ENCODE measurements around the gene TMEM161A.

TMEM161A gene

GRCh38 chr19:19145281-19145680, 7.0 kb upstream of the TMEM161A start:
- Histone ChIP-seq H3K9ac (ENCODE audit: low read depth, low read length) (no peak overlapping the region), H3K4me2 (ENCODE audit: insufficient read depth, low read length) (no peak overlapping the region)
- no peak for ATAC-seq (ENCODE audit: insufficient read depth, low read depth)

GRCh38 chr19:19142347-19142746, 4.1 kb upstream of the TMEM161A start:
- TF ChIP-seq EZH2 (IDR thresholded peaks at IDR 0.05; ENCODE audit: borderline replicate concordance, low read depth, low read length, severe bottlenecking) (no peak), CTCF (IDR thresholded peaks at IDR 0.05; ENCODE audit: borderline replicate concordance, extremely low read depth, low read length, poor library complexity, severe bottlenecking) (no peak)
- Histone ChIP-seq H3K27me3 (ENCODE audit: insufficient read depth, low read length, poor library complexity) (no peaks in the 10 kb centered on the region), H3K79me2 (ENCODE audit: insufficient read depth, low read length) (peaks cover 9% of the 10 kb centered on the region), H3K27ac (ENCODE audit: low read length) (no peak overlapping the region), H3K4me3 (ENCODE audit: low read depth in 1 of 2, low read length in 2 of 2) (no peak overlapping the region), H4K20me1 (ENCODE audit: insufficient read depth, low read length) (no peaks in the 10 kb centered on the region), H2AFZ (ENCODE audit: low read depth, low read length) (no peak overlapping the region), H3K4me1 (ENCODE audit: insufficient read depth, low read length) (peaks cover 12% of the 10 kb centered on the region), H3K4me2 (ENCODE audit: insufficient read depth, low read length) (no peak overlapping the region), H3K36me3 (ENCODE audit: insufficient read depth, low read length) (no peaks in the 10 kb centered on the region; the same call in none of the 2 replicates), H3K9me3 (ENCODE audit: insufficient read depth, low read length, severe bottlenecking) (no peaks in the 10 kb centered on the region), H3K9ac (ENCODE audit: low read depth, low read length) (no peak overlapping the region)
- DNase-seq, result no peak
- ATAC-seq (ENCODE audit: insufficient read depth, low read depth), result no peak

More at GRCh38 chr19:19145281-19145680, 7.0 kb upstream of the TMEM161A start:
- DNase-seq, result no peak
- no peaks in the 10 kb centered on the region for H3K27me3 ChIP-seq (ENCODE audit: insufficient read depth, low read length, poor library complexity)
- H3K9me3 ChIP-seq (ENCODE audit: insufficient read depth, low read length, severe bottlenecking), result no peaks in the 10 kb centered on the region
- H3K4me1 ChIP-seq (ENCODE audit: insufficient read depth, low read length), result no peaks in the 10 kb centered on the region
- no peak overlapping the region for H3K4me3 ChIP-seq (ENCODE audit: low read depth in 1 of 2, low read length in 2 of 2)
- peaks cover 9% of the 10 kb centered on the region for H3K36me3 ChIP-seq (ENCODE audit: insufficient read depth, low read length)
- TF ChIP-seq CTCF (IDR thresholded peaks at IDR 0.05; ENCODE audit: borderline replicate concordance, extremely low read depth, low read length, poor library complexity, severe bottlenecking) (no peak), EZH2 (IDR thresholded peaks at IDR 0.05; ENCODE audit: borderline replicate concordance, low read depth, low read length, severe bottlenecking) (no peak)
- no peak overlapping the region for H2AFZ ChIP-seq (ENCODE audit: low read depth, low read length)
- no peaks in the 10 kb centered on the region for H3K79me2 ChIP-seq (ENCODE audit: insufficient read depth, low read length)
- H4K20me1 ChIP-seq (ENCODE audit: insufficient read depth, low read length), result no peaks in the 10 kb centered on the region
- H3K27ac ChIP-seq (ENCODE audit: low read length), result no peak overlapping the region

- H3K4me2 ChIP-seq (ENCODE audit: insufficient read depth, low read length), result no peak overlapping the region
- ATAC-seq (ENCODE audit: insufficient read depth, low read depth) (no peak), DNase-seq (no peak)
- no peak overlapping the region for H3K4me3 ChIP-seq (ENCODE audit: low read depth in 1 of 2, low read length in 2 of 2)
- H3K4me1 ChIP-seq (ENCODE audit: insufficient read depth, low read length), result peaks cover 18% of the 10 kb centered on the region
- no peak overlapping the region for H2AFZ ChIP-seq (ENCODE audit: low read depth, low read length)
- no peak overlapping the region for H3K9ac ChIP-seq (ENCODE audit: low read depth, low read length)
- H4K20me1 ChIP-seq (ENCODE audit: insufficient read depth, low read length), result 0 out of 2 replicates have a peak, but pooled peaks cover 3% of the 10 kb centered on the region
- no peaks in the 10 kb centered on the region; the same call in 1 of the 2 replicates for H3K36me3 ChIP-seq (ENCODE audit: insufficient read depth, low read length)
- TF ChIP-seq EZH2 (IDR thresholded peaks at IDR 0.05; ENCODE audit: borderline replicate concordance, low read depth, low read length, severe bottlenecking), result no peak
- no peak for TF ChIP-seq CTCF (IDR thresholded peaks at IDR 0.05; ENCODE audit: borderline replicate concordance, extremely low read depth, low read length, poor library complexity, severe bottlenecking)
- no peaks in the 10 kb centered on the region for H3K9me3 ChIP-seq (ENCODE audit: insufficient read depth, low read length, severe bottlenecking)
- no peaks in the 10 kb centered on the region for H3K27me3 ChIP-seq (ENCODE audit: insufficient read depth, low read length, poor library complexity)
- no peak overlapping the region for H3K27ac ChIP-seq (ENCODE audit: low read length)
- H3K79me2 ChIP-seq (ENCODE audit: insufficient read depth, low read length), result peaks cover 17% of the 10 kb centered on the region
These were observed 2.2 kb upstream of the TMEM161A start for GRCh38 chr19:19140476-19140875.

- ATAC-seq (ENCODE audit: insufficient read depth, low read depth) (no peak), DNase-seq (no peak)
- Histone ChIP-seq H4K20me1 (ENCODE audit: insufficient read depth, low read length) (peaks cover 5% of the 10 kb centered on the region; the same call in 1 of the 2 replicates), H3K27me3 (ENCODE audit: insufficient read depth, low read length, poor library complexity) (no peaks in the 10 kb centered on the region), H3K9me3 (ENCODE audit: insufficient read depth, low read length, severe bottlenecking) (no peaks in the 10 kb centered on the region), H3K9ac (ENCODE audit: low read depth, low read length) (no peak overlapping the region), H3K27ac (ENCODE audit: low read length) (no peak overlapping the region), H3K79me2 (ENCODE audit: insufficient read depth, low read length) (peaks cover 21% of the 10 kb centered on the region), H3K4me3 (ENCODE audit: low read depth in 1 of 2, low read length in 2 of 2) (no peak overlapping the region), H3K4me1 (ENCODE audit: insufficient read depth, low read length) (peaks cover 18% of the 10 kb centered on the region), H3K4me2 (ENCODE audit: insufficient read depth, low read length) (no peak overlapping the region), H3K36me3 (ENCODE audit: insufficient read depth, low read length) (no peaks in the 10 kb centered on the region; the same call in 1 of the 2 replicates), H2AFZ (ENCODE audit: low read depth, low read length) (no peak overlapping the region)
- no peak for TF ChIP-seq EZH2 (IDR thresholded peaks at IDR 0.05; ENCODE audit: borderline replicate concordance, low read depth, low read length, severe bottlenecking)
- TF ChIP-seq CTCF (IDR thresholded peaks at IDR 0.05; ENCODE audit: borderline replicate concordance, extremely low read depth, low read length, poor library complexity, severe bottlenecking), result no peak
These were observed 1.6 kb upstream of the TMEM161A start for GRCh38 chr19:19139876-19140229.
